Measurements from ENCODE around the gene DNAJC13.

Gene DNAJC13

DNA sequence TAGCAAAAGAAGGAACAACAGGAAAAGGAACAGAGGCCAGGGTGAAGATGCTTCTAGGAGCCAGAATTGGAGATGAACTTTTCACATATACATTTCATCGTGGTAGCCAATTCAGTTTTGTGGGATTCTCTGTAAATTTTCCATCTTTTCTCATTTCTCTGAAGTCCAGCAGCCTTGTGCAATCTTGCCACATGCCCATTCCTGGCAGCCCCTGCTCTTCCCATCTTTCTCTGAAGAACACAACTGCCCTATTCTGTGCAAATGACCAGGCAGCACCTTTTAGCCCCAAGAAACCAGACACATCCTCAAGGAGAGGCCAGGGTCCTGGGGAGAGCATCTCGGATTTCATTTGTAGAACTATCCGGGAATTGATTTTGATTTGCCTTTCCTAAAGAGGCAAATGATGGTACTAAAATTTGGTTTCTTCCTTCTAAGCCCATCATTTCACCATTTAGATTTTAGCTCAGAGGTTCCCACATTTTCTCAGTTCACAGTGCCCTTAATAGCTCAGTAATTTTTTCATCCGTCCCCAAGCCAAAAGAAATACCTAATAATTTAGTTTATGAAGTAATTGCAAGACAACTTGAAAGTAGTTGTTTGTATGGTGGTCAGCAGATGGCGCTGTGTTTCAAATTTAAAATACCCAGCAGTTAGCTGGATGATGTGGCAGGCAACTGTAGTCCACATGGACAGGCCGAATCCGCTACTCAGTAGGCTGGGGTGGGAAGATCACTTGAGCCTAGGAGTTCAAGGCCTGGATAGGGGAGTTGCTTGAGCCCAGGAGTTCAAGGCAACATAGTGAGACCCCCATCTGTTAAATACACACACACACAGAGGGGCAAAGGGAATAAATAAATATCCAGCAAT lies 118.5 kb downstream of the DNAJC13 start:
- TF ChIP-seq, protein P1, sequence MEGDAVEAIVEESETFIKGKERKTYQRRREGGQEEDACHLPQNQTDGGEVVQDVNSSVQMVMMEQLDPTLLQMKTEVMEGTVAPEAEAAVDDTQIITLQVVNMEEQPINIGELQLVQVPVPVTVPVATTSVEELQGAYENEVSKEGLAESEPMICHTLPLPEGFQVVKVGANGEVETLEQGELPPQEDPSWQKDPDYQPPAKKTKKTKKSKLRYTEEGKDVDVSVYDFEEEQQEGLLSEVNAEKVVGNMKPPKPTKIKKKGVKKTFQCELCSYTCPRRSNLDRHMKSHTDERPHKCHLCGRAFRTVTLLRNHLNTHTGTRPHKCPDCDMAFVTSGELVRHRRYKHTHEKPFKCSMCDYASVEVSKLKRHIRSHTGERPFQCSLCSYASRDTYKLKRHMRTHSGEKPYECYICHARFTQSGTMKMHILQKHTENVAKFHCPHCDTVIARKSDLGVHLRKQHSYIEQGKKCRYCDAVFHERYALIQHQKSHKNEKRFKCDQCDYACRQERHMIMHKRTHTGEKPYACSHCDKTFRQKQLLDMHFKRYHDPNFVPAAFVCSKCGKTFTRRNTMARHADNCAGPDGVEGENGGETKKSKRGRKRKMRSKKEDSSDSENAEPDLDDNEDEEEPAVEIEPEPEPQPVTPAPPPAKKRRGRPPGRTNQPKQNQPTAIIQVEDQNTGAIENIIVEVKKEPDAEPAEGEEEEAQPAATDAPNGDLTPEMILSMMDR (IDR thresholded peaks at IDR 0.05; ENCODE audit: borderline replicate concordance, control extremely low read depth, extremely low read depth, insufficient read depth, missing control alignments), result peak; percentile 47
- DNase-seq (ENCODE audit: low spot score), result peak; percentile 44
- in situ Hi-C loops (cut with MboI; ENCODE audit: low sequenced_read_pairs, unreplicated experiment), result loop anchor here (25.0 kb wide), 1 partner anchor 101 kb away; no protein-coding TSS in a partner anchor

DNA sequence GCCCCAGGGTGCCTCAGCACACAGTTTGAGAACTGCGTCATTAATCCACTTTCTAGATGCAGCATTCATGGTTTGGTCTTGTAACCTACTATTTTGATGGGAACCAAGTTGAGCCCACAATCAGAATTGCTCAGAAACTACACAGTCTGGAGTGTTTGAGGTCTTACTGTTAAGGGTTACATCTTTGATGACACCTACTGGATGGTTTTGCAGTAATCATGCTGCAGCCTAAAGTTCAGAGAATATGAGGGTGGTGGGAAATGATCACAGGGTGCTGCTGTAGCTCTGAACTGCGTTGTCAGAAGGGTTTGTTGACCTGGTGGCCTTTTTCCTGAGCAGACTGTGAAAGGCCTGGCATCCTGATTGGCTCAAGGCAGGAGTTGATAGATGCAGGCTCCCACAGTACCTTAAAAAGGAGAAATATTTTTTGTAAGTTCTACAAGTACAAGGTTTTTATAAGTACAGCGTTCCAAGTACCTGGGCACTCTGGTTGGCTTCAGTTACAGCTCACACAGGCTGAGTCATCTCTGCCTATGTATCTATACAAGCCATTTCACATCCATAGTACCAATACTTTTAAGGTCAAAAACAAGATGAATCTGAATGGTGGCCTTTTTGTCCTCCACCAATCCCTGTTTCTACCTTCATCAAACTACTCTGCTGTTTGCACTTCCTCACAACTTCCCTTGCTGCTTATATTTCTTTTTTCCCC lies 119.3 kb downstream of the DNAJC13 start:
- in situ Hi-C loops (cut with MboI; ENCODE audit: low sequenced_read_pairs, unreplicated experiment), result loop anchor here (25.0 kb wide), 1 partner anchor 101 kb away; no protein-coding TSS in a partner anchor
- no peak for DNase-seq (ENCODE audit: low spot score)
- TF ChIP-seq, protein P1 (IDR thresholded peaks at IDR 0.05; ENCODE audit: borderline replicate concordance, control extremely low read depth, extremely low read depth, insufficient read depth, missing control alignments), result no peak

DNA sequence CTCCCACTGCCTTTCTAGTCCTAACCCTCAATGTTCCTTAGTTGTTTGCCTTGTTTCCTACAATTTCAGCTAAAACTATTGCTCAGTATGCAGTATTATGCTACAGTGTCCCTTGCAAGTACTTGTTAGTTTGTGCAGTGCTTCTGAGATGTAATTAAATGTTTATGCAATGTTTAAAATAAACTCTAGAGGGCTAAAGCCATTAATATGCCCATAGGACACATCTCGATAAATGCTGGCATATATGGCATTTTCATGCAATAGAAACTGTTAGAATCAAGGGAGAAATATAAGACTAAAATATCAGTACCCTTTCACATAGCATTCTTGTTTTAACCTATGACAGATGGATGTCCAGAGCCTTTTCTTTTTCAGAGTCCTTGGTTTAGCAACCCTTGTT lies 120.0 kb downstream of the DNAJC13 start:
- TF ChIP-seq, protein P1 (IDR thresholded peaks at IDR 0.05; ENCODE audit: borderline replicate concordance, control extremely low read depth, extremely low read depth, insufficient read depth, missing control alignments), result no peak
- DNase-seq (ENCODE audit: low spot score), result no peak
- in situ Hi-C loops (cut with MboI; ENCODE audit: low sequenced_read_pairs, unreplicated experiment), result loop anchor here (25.0 kb wide), 1 partner anchor 100 kb away; no protein-coding TSS in a partner anchor

DNA sequence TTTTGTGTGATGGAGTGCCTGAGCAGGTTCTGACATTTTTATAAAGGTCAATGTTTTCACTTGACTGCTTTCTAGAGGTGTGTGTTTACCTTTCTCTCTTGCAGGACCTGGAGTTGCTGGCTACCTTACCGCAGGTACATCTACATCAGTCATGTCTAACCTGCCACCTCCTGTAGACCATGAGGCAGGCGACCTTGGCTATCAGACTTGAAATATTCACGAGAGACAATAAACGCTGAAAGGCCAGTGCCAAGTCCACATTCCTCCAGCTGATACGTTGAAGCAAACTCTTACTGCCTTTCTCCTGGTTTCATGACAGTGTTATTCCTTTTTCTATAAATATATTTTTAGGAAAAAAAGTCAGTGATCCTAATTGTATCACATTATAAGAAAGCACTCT lies 120.8 kb downstream of the DNAJC13 start:
- in situ Hi-C loops (cut with MboI; ENCODE audit: low sequenced_read_pairs, unreplicated experiment), result loop anchor here (25.0 kb wide), 1 partner anchor 99 kb away; no protein-coding TSS in a partner anchor
- no peak for DNase-seq (ENCODE audit: low spot score)
- TF ChIP-seq, protein P1 (IDR thresholded peaks at IDR 0.05; ENCODE audit: borderline replicate concordance, control extremely low read depth, extremely low read depth, insufficient read depth, missing control alignments), result no peak

DNA sequence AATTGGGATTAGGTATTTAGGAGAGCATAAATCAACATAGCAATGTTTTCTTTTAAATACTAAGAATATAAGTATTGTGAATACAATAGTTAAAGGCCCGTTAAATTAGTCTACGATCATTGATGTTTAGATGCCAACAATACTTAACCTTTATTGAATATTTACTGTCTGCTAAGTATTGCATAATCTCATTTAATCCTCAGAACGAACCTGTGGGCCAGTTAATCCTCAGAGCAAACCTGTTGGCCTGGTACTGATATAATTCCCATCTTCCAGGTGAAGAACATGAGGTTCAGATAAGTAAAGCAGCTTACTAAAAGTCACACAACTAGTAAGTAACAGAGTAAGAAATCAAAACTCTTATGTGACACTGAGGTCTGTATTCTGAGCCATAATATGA lies 122.4 kb downstream of the DNAJC13 start:
- no peak for DNase-seq (ENCODE audit: low spot score)
- in situ Hi-C loops (cut with MboI; ENCODE audit: low sequenced_read_pairs, unreplicated experiment), result loop anchor here (25.0 kb wide), 1 partner anchor 98 kb away; no protein-coding TSS in a partner anchor
- TF ChIP-seq, protein P1 (IDR thresholded peaks at IDR 0.05; ENCODE audit: borderline replicate concordance, control extremely low read depth, extremely low read depth, insufficient read depth, missing control alignments), result no peak

DNA sequence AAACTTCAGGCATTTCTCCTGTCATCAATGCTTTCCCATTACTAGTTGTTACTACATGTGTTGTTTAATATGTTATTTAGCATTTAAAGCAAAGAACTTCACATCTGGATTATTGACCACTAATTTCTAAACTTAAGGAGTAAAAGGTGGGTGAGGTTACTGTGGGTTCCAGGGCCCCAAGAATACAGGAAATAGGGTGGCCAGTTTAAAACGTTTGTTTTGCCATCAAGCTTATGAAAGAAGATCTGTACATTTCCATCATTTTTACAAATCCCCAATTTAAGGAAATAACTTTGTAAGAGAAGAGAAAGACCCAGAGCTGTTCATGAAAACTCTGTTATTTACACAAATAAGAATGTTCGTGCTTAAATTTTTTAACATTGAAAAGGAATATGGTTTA lies 125.3 kb downstream of the DNAJC13 start:
- TF ChIP-seq, protein P1 (IDR thresholded peaks at IDR 0.05; ENCODE audit: borderline replicate concordance, control extremely low read depth, extremely low read depth, insufficient read depth, missing control alignments), result no peak
- DNase-seq (ENCODE audit: low spot score), result no peak
- in situ Hi-C loops (cut with MboI; ENCODE audit: low sequenced_read_pairs, unreplicated experiment), result loop anchor here (25.0 kb wide), 1 partner anchor 95 kb away; no protein-coding TSS in a partner anchor
